Neuronal stem cell (in vitro differentiated cells): Measurements from ENCODE around the gene SPACDR.
"Not testable (repeated sequence)": the region's sequence is repeated elsewhere in the genome, so short reads cannot be mapped to it uniquely, and the experiment has no call there.

ENCODE experiments used
- DNase-seq: peaks from one replicate; pipeline ENCODE4 v3.0.0-alpha.2; 2013; ENCODE audit warnings: low spot score
- H2AFZ ChIP-seq: one replicate; pipeline ENCODE4 v1.6.1; 2013; ENCODE audit warnings: mild to moderate bottlenecking, low read length, inconsistent platforms
- H2AK5ac ChIP-seq: 2 replicates; pipeline ENCODE4 v1.6.1; 2013; ENCODE audit warnings: low read depth, mild to moderate bottlenecking, inconsistent platforms, low read length, moderate library complexity, mixed read lengths
- H2BK120ac ChIP-seq: 2 replicates; pipeline ENCODE4 v1.6.1; 2013; ENCODE audit warnings: low read depth, mild to moderate bottlenecking, inconsistent platforms, low read length, moderate library complexity, mixed read lengths
- H2BK12ac ChIP-seq: one replicate; pipeline ENCODE4 v1.6.1; 2013; ENCODE audit warnings: low read length, inconsistent platforms
- H2BK15ac ChIP-seq: 2 replicates; pipeline ENCODE4 v1.6.1; 2013; ENCODE audit warnings: mild to moderate bottlenecking, low read length, inconsistent platforms, mixed read lengths
- H2BK5ac ChIP-seq: one replicate; pipeline ENCODE4 v1.6.1; 2013; ENCODE audit warnings: inconsistent platforms, mild to moderate bottlenecking, low read length, moderate library complexity
- H3K14ac ChIP-seq: one replicate; pipeline ENCODE4 v1.6.1; 2013; ENCODE audit warnings: low read length, inconsistent platforms
- H3K18ac ChIP-seq: 2 replicates; pipeline ENCODE4 v1.6.1; 2013; ENCODE audit warnings: low read length, inconsistent platforms
- H3K23ac ChIP-seq: 2 replicates; pipeline ENCODE4 v1.6.1; 2013; ENCODE audit warnings: low read depth, mild to moderate bottlenecking, mixed read lengths, low read length, inconsistent platforms; ENCODE audit not compliant: poor library complexity
- H3K27ac ChIP-seq: replicated peaks from 3 replicates; pipeline ENCODE4 v1.5.1; 2013; ENCODE audit warnings: low read length, inconsistent platforms
- H3K27me3 ChIP-seq, 3 experiments: 2 replicates each; pipeline ENCODE4 v1.6.1; 2013; ENCODE audit warnings: low read length in 3 of 3, mild to moderate bottlenecking in 2 of 3, inconsistent platforms in 1 of 3, low read depth in 1 of 3, mixed read lengths in 1 of 3, moderate library complexity in 1 of 3; ENCODE audit not compliant: control insufficient read depth in 3 of 3, insufficient read depth in 3 of 3
- H3K36me3 ChIP-seq, 2 donors: replicated peaks in 1 of 2; 2 replicates each; pipeline ENCODE4 v1.6.1; 2013; ENCODE audit warnings: low read length in 2 of 2; ENCODE audit not compliant: control insufficient read depth in 2 of 2, insufficient read depth in 2 of 2
- H3K4ac ChIP-seq: 2 replicates; pipeline ENCODE4 v1.6.1; 2013; ENCODE audit warnings: inconsistent platforms, mild to moderate bottlenecking, low read length, moderate library complexity
- H3K4me1 ChIP-seq, 2 donors: 1 replicate in 1 of 2; 2 replicates in 1 of 2; pipeline ENCODE4 v1.6.1; 2013; ENCODE audit warnings: low read length in 2 of 2, low read depth in 1 of 2; ENCODE audit not compliant: control insufficient read depth in 2 of 2, insufficient read depth in 1 of 2
- H3K4me2 ChIP-seq: one replicate; pipeline ENCODE4 v1.6.1; 2013; ENCODE audit warnings: mild to moderate bottlenecking, low read length, inconsistent platforms; ENCODE audit not compliant: insufficient read depth, poor library complexity, severe bottlenecking
- H3K4me3 ChIP-seq, 2 donors: 2 replicates each; pipeline ENCODE4 v1.5.1; 2013; ENCODE audit warnings: low read length in 2 of 2, mild to moderate bottlenecking in 2 of 2, inconsistent platforms in 1 of 2, moderate library complexity in 1 of 2
- H3K79me1 ChIP-seq: one replicate; pipeline ENCODE4 v1.6.1; 2013; ENCODE audit warnings: low read depth, mild to moderate bottlenecking, inconsistent platforms, low read length, moderate library complexity
- H3K9ac ChIP-seq: one replicate; pipeline ENCODE4 v1.6.1; 2013; ENCODE audit warnings: mild to moderate bottlenecking, low read depth, low read length, inconsistent platforms; ENCODE audit not compliant: poor library complexity
- H3K9me3 ChIP-seq, 2 donors: replicated peaks in 1 of 2; 2 replicates each; pipeline versions ENCODE3 to v1.6.1; 2013; ENCODE audit warnings: low read length in 2 of 2, mild to moderate bottlenecking in 2 of 2, inconsistent platforms in 1 of 2, low read depth in 1 of 2, mixed read lengths in 1 of 2, moderate library complexity in 1 of 2; ENCODE audit not compliant: control insufficient read depth in 2 of 2, insufficient read depth in 1 of 2
- H4K8ac ChIP-seq: one replicate; pipeline ENCODE4 v1.6.1; 2013; ENCODE audit warnings: low read depth, mild to moderate bottlenecking, inconsistent platforms, low read length, moderate library complexity
- H4K91ac ChIP-seq: one replicate; pipeline ENCODE4 v1.6.1; 2013; ENCODE audit warnings: low read length, low read depth, mild to moderate bottlenecking, inconsistent platforms; ENCODE audit not compliant: poor library complexity
- WGBS, 2 donors: extraction: QIAGEN DNeasy Blood & Tissue Kit; methylation state at CpG; one replicate each; pipeline ENCODE4 v1.1.7; 2013; ENCODE audit warnings: missing lambda C conversion rate in 2 of 2, mixed read lengths in 1 of 2; ENCODE audit not compliant: insufficient read length in 2 of 2, insufficient replicate concordance in 1 of 2; ENCODE audit errors: extremely low coverage in 2 of 2; 5-methylcytosine and 5-hydroxymethylcytosine counted together

SPACDR gene

GRCh38 chr7:100457033-100457432 lies 7.0 kb downstream of the SPACDR start:
- Histone ChIP-seq H3K36me3 (no peaks in the 10 kb centered on the region), H3K4me2 (no peak overlapping the region), H2BK15ac (no peak overlapping the region), H3K23ac (no peak overlapping the region), H3K27ac (no peak overlapping the region), H3K14ac (no peak overlapping the region), H3K9ac (no peak overlapping the region), H3K4ac (no peak overlapping the region), H3K79me1 (no peaks in the 10 kb centered on the region), H3K4me1 (peaks cover 0 to 2% of the 10 kb centered on the region in 2 donors), H2AFZ (no peak overlapping the region), H2BK12ac (no peak overlapping the region), H3K27me3 (no peaks in the 10 kb centered on the region), H3K18ac (no peak overlapping the region), H2BK5ac (no peak overlapping the region), H2AK5ac (no peak overlapping the region), H4K8ac (no peak overlapping the region), H3K4me3 (no peak overlapping the region), H2BK120ac (no peak overlapping the region), H3K9me3 (peaks cover 0 to 2% of the 10 kb centered on the region in 2 donors), H4K91ac (no peak overlapping the region)
- no CpG with 5 or more reads among the region's 6 CpGs for WGBS, 2 donors
- no peak for DNase-seq

GRCh38 chr7:100456562-100456961 lies 7.5 kb downstream of the SPACDR start:
- Histone ChIP-seq H3K14ac (no peak overlapping the region), H3K9ac (no peak overlapping the region), H2AFZ (no peak overlapping the region), H2BK5ac (no peak overlapping the region), H3K18ac (no peak overlapping the region), H2BK120ac (no peak overlapping the region), H3K9me3 (peaks cover 0 to 2% of the 10 kb centered on the region in 2 donors), H3K4me1 (peaks cover 0 to 2% of the 10 kb centered on the region in 2 donors), H3K23ac (no peak overlapping the region), H2BK12ac (no peak overlapping the region), H4K8ac (no peak overlapping the region), H2BK15ac (no peak overlapping the region), H4K91ac (no peak overlapping the region), H2AK5ac (no peak overlapping the region), H3K36me3 (no peaks in the 10 kb centered on the region), H3K4me2 (no peak overlapping the region), H3K27ac (no peak overlapping the region), H3K79me1 (no peaks in the 10 kb centered on the region), H3K4ac (peak overlapping the region; percentile 10), H3K4me3 (no peak overlapping the region), H3K27me3 (no peaks in the 10 kb centered on the region)
- DNase-seq: no peak
- 100% methylated on average over 2 of the region's 14 CpGs; no CpG with 5 or more reads in 1 of the 2 donors for WGBS, 2 donors

GRCh38 chr7:100455206-100455605 lies 8.9 kb downstream of the SPACDR start:
- H3K27me3 ChIP-seq: no peaks in the 10 kb centered on the region
- H2AFZ ChIP-seq: no peak overlapping the region
- H3K4me2 ChIP-seq: no peak overlapping the region
- no peak overlapping the region for H2BK15ac ChIP-seq
- H3K9ac ChIP-seq: no peak overlapping the region
- no peak overlapping the region for H3K4ac ChIP-seq
- no peak for DNase-seq
- no peak overlapping the region for H2BK120ac ChIP-seq
- H3K9me3 ChIP-seq: peaks cover 0 to 2% of the 10 kb centered on the region in 2 donors
- no peak overlapping the region for H3K14ac ChIP-seq
- no peak overlapping the region for H4K91ac ChIP-seq
- H3K36me3 ChIP-seq: no peaks in the 10 kb centered on the region
- H2AK5ac ChIP-seq: no peak overlapping the region
- H3K79me1 ChIP-seq: no peaks in the 10 kb centered on the region
- peaks cover 0 to 3% of the 10 kb centered on the region in 2 donors for H3K4me1 ChIP-seq
- no CpG with 5 or more reads among the region's 3 CpGs for WGBS, 2 donors
- H3K18ac ChIP-seq: no peak overlapping the region
- H3K27ac ChIP-seq: no peak overlapping the region
- no peak overlapping the region for H2BK12ac ChIP-seq
- no peak overlapping the region for H4K8ac ChIP-seq
- H2BK5ac ChIP-seq: no peak overlapping the region
- no peak overlapping the region for H3K4me3 ChIP-seq
- H3K23ac ChIP-seq: no peak overlapping the region

- H3K79me1 ChIP-seq, H2BK5ac ChIP-seq, H4K91ac ChIP-seq, H4K8ac ChIP-seq, H3K27ac ChIP-seq, H2AFZ ChIP-seq, H2BK15ac ChIP-seq, H3K4me1 ChIP-seq, H2BK12ac ChIP-seq, H3K9me3 ChIP-seq, H2AK5ac ChIP-seq, H3K4me2 ChIP-seq, H3K18ac ChIP-seq, H3K4me3 ChIP-seq, DNase-seq, H3K36me3 ChIP-seq, H3K23ac ChIP-seq, H3K14ac ChIP-seq, H3K27me3 ChIP-seq, H3K9ac ChIP-seq, H3K4ac ChIP-seq, H2BK120ac ChIP-seq: not testable (repeated sequence)
- no CpG with 5 or more reads among the region's 8 CpGs for WGBS, 2 donors
Measured at GRCh38 chr7:100453854-100454253, 10.2 kb downstream of the SPACDR start.
